GM20431 (cell line): Measurements from ENCODE around the gene AK2.
"Not testable (repeated sequence)": the region's sequence is repeated elsewhere in the genome, so short reads cannot be mapped to it uniquely, and the experiment has no call there.

ENCODE experiments used
- in situ Hi-C: fragments of 300-500 bp; cut with MseI, MboI; formaldehyde crosslinking; loops from one replicate; pipeline ENCODE4 v1.15.0; 2020; ENCODE audit warnings: low sequenced_read_pairs; ENCODE audit not compliant: unreplicated experiment

The AK2 gene

GRCh38 chr1:32980080-32980479 is 56.6 kb downstream of the AK2 start:
- in situ Hi-C loops, result no loop called here

DNA sequence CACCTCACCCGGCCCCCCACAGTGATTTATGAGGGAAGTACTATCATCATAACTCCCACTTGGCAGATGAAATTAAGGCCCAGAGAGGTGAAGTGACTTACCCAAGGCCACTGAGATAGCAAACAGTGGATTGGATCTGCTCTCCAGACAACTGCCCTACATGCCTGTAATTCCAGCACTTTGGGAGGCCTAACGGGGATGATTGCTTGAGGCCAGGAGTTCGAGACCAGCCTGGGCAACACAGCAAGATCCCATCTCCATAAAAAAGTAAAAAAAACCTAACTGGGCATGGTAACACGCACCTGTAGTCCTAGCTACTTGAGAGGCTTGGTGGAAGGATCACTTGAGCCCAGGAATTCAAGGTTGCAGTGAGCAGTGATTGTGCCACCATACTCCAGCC is 57.8 kb downstream of the AK2 start:
- in situ Hi-C loops, result no loop called here

DNA sequence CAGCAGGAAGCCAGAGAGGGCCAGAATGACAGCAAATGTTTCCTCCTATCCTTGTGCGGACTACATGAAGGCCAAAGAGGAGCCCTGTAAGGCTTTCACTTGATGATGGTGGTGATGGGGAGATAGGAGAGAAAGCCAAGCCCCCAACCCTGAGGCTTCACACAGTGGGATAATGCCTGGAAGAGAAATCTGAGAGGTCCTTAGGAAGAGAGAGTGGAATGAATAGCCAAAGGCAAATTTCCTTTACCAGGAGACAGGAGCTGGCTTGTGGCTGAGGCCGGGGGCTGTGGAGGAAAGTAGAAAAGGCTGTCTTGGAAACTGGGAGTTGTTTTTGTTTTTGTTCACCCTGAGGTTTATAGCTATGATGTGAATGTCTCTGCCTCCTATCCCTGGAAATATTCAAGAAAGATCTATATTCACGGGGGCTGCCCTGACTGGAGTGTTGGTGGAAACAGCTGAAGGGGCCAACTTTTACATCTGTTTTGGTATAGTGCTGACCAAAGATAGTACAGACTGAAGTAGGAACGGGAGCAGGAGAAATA is 59.1 kb downstream of the AK2 start:
- in situ Hi-C loops, result no loop called here

DNA sequence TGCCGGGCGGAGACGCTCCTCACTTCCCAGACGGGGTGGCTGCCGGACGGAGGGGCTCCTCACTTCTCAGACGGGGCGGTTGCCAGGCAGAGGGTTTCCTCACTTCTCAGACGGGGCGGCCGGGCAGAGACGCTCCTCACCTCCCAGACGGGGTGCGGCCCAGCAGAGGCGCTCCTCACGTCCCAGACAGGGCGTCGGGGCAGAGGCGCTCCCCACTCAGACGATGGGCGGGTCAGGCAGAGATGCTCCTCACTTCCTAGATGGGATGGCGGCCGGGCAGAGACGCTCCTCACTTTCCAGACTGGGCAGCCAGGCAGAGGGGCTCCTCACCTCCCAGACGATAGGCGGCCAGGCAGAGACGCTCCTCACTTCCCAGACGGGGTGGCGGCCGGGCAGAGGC is 61.6 kb downstream of the AK2 start:
- in situ Hi-C loops, result not testable (repeated sequence)

DNA sequence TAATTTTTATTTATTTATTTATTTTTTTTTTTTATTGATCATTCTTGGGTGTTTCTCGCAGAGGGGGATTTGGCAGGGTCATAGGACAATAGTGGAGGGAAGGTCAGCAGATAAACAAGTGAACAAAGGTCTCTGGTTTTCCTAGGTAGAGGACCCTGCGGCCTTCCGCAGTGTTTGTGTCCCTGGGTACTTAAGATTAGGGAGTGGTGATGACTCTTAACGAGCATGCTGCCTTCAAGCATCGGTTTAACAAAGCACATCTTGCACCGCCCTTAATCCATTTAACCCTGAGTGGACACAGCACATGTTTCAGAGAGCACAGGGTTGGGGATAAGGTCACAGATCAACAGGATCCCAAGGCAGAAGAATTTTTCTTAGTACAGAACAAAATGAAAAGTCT is 63.2 kb downstream of the AK2 start:
- in situ Hi-C loops, result not testable (repeated sequence)

- in situ Hi-C loops, result no loop called here
Observed at GRCh38 chr1:32972814-32973428, 63.8 kb downstream of the AK2 start.

GRCh38 chr1:32971576-32971975 is 65.1 kb downstream of the AK2 start:
- in situ Hi-C loops, result no loop called here

- in situ Hi-C loops, result no loop called here
Observed at GRCh38 chr1:32971156-32971555, 65.5 kb downstream of the AK2 start.

DNA sequence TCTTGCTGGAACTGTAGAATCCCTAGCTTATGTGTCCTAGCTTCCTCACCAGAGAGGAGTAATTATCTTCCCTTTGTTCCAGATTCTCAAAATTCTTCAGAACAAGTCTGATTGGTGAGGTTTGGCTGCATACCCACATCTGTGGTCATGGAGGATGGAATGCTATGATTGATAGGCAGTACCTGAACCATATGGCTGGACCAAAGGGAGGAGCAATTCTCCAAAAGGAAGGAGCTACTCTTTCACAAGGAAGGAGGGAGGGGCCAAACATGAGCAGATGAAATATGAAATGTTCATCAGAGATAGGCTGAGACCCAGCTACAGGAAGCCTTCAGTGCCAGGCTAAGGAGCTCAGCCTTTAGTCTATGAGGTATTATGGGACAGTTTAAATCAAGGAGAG is 67.1 kb downstream of the AK2 start:
- in situ Hi-C loops, result no loop called here

DNA sequence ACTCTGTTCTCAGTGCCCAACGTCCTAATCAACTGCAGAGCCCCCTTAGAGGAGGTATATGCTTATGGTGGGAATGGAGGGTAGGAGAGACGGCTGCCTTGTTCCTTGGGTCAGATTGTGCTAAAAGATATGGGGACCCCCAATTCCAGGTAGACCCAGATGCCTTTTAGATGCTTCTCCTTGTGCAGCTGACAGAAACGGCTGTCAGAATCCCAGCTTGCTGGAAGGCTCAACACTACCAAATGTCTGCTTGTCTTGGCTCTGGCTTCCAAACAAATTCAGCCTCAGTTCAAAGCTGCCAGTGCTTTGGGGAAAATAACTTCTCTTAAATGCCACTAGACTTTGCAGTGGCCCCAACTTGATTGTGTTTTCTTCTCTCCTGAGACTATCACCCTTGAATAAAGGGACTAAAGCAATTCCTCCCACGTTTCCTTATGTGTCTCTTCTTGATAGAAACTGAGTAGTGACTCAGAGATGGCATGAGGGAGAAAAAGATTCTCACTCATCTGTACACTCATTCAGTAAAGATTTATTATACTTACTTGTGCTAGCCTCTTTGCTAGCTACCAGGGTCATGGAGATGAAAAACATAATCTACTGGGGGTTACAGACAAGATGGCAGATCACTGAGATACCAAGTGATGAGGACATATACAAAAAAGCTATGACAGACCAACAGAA is 68.7 kb downstream of the AK2 start:
- in situ Hi-C loops, result no loop called here

GRCh38 chr1:32966900-32967299 is 69.8 kb downstream of the AK2 start:
- in situ Hi-C loops, result no loop called here

GRCh38 chr1:32965251-32965747 is 71.4 kb downstream of the AK2 start:
- in situ Hi-C loops, result no loop called here

DNA sequence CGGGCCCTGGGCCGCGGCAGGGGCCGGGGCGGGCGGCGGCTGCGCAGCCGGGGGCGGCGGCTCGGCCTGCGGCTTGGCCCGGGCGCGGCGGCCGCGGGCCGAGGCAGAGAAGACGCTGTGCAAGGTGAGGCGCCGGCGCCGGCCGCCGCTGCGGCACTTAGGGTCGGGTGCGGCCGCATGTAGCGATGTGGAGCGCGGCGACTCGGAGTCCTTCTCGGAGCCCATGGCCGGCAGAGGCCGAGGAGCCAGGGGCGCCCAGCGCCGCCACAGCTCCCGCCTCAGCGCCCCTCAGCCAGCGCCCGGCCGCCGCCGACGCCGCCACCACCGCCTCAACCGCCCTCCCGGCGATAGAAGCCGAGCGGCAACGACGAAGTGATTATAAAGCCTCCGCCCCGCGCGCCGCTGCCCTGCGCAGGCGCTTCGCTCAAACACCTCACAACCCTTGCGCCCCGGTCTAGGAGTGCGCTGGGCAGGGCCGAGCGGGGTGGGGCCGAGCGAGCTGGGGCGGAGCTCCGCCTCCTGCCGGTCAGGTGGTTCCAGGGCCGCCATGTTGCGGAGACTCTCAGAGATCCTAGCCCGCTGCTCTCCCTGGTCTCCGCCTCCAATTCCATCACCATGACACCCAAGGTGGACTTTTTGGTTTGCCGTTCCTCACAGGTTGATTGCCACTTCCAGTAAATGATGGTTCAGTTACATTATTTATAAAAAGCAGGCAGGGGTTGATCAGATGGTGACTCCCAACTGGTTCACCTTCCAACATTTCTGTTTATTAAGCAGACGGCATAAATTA is 72.0 kb downstream of the AK2 start, which contains the start of gene RNF19B:
Gene RNF19B, minus strand, starts transcription at position 349 of the 790 bp plus-strand sequence. Its CDS starts 124 bp downstream, at position 225.
- in situ Hi-C loops, result no loop called here

DNA sequence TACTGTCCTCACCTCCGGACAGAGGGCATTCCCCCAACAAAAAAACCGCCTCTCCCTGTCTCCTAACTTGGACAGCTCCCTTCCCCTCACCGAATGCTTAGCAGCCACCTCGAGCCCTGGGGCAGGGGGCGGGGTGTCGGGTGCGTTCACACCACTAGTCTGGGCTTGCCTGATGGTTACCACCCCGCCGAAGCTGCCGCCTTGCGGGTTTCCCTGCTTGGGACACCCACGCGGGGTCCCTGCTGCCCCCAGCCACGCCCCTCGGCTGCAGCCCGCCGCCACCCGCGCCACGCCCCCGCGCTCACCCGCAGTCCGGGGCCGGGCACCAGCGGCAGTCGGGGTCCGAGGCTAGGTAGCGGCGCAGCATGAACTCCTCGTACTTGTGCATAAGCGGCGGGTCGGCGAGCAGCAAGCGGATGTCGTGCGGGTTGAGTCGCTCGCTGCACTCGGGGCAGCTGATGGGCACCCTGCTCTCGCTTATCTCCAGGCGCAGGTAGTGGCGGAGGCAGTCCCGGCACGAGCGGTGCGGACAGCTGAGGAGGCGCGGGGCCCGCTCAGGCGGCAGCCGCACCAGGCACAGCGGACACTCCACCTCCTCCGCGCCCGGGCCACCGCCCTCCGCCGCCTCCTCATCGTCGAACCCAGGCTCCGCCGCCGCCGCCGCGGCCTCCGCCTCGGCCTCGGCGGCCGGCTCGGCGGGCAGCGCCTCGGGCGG is 72.8 kb downstream of the AK2 start:
- in situ Hi-C loops, result no loop called here

DNA sequence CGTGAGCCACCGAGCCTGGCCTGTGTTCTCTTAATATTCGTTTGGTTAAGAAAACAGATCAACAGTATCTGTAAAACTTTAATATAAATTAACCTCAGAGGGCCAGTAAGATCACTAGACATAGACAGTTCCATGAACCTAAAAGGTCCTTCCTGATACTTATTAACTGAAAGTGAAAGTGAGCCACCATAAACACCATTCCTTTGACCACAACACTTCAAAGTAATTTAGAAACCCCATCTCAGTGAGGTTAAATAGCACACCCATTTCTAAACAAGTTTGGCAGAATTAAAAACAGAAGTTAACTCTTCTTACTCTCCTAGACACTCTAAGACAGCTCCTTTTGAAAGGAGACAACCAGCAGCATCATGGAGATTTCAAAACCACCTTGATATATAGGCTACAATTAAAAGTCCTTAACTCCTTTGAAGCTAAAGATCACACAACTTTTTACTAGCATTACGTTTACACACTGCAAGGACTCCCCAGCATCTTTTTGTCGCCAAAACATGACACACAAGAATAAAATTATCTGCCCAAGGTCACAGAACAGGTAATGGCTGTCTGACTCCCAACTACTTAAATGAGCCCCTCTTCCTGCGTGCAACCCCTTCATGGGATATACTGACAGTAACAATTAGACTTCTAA is 74.3 kb downstream of the AK2 start:
- in situ Hi-C loops, result no loop called here

DNA sequence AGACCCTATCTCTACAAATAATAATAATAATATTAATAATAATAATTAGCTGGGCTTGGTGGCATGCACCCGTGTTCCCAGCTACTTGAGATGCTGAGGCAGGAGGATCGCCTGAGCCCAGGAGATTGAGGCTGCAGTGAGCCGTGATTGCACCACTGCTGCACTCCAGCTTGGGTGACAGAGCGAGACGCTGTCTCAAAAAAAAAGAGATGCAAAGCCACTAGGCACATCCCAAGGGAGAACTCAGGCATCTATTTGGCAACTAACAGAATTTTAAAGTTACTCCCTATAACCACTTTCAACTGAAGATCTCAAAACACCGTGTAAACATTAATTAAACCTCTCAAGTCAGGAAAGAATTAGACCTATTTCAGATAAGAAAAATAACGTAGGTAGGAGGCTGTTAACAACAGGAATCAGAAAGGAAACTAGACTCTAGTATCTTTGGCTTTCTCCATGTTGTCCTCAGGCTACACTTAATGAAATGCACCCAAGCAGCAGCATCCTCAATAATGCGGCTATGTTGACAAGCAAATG is 75.8 kb downstream of the AK2 start:
- in situ Hi-C loops, result no loop called here

DNA sequence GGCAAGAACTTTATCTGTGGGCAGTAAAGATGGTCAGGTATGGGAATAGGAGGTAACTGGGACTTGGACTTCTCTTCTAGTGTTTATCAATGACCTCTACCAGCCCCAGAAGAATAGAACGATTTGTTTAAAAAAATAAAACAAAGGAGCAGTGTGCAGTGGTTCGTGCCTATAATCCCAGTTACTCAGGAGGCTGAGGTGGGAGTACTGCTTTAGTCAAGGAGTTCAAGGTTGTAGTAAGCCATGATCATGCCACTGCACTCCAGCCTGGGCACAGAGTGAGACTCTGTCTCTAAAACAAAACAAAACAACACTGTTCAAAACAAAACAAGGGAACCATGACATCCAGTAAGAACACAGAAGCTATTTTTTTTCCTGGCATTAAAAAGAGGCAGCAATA is 76.3 kb downstream of the AK2 start:
- in situ Hi-C loops, result no loop called here

- in situ Hi-C loops, result no loop called here
Observed at GRCh38 chr1:32958827-32959226, 77.9 kb downstream of the AK2 start.
